ENCODE measurements around the gene PEX26. TPM values are rescaled to one million over a fixed set of nuclear protein-coding genes. Genes with fewer than 3 reads are reported as not detected.
A peak's percentile ranks its signal among the peaks of the same experiment; 100 is the strongest.

PEX26 gene
- polyA plus RNA-seq, 1 donor (not counting 4 experiments of a cell fraction or from before 2014, with no cell fraction given): 23.0 TPM

DNA sequence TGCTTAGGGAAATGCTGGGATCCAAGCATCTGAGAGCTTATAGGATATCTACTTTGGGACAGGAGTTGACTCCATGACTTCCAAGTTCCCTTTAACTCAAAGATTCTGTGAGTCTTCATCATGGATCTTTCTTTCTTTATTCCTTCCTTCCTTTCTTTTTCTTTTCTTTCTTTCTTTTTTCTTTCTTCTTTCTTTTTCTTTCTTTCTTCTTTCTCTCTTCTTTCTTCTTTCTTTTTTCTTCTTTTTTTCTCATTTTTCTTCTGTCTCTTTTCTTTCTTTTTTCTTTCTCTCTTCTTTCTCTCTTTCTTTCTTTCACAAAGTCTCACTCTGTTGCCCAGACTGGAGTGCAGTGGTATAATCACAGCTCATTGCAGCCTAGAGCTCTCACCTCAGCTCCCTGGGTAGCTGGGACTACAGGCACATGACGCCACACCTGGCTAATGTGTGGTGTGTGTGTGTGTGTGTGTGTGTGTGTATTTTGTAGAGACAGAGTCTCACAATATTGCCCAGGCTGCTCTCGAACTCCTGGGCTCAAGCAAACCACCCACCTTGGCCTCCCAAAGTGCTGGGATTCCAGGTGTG, 48.0 kb upstream of the PEX26 start:
- Histone ChIP-seq H3K4me2 (ENCODE audit: control insufficient read depth, extremely low read depth, insufficient read depth, low read depth, low read length) (no peak overlapping the region), H4K20me1 (ENCODE audit: control insufficient read depth, extremely low read depth, insufficient read depth, low read length) (no peaks in the 10 kb centered on the region), H3K9me1 (ENCODE audit: control insufficient read depth, extremely low read depth, insufficient read depth, low read length) (no peaks in the 10 kb centered on the region), H3K9me3 (ENCODE audit: control insufficient read depth, low read depth, low read length) (no peaks in the 10 kb centered on the region), H3K4me3 (ENCODE audit: control insufficient read depth in 2 of 3, extremely low read depth in 1 of 3, insufficient read depth in 2 of 3, low read depth in 1 of 3, low read length in 3 of 3) (no peak overlapping the region), H3K27ac (ENCODE audit: control insufficient read depth, insufficient read depth, low read length) (no peak overlapping the region), H3K79me2 (ENCODE audit: control insufficient read depth, insufficient read depth, low read length) (no peaks in the 10 kb centered on the region), H3K27me3 (ENCODE audit: control insufficient read depth, extremely low read depth, insufficient read depth, low read length) (no peaks in the 10 kb centered on the region), H3K9ac (ENCODE audit: control insufficient read depth, extremely low read depth, insufficient read depth, low read length) (no peak overlapping the region), H2AFZ (ENCODE audit: control insufficient read depth, low read length) (no peak overlapping the region), H3K4me1 (ENCODE audit: control insufficient read depth, extremely low read depth, insufficient read depth, low read length) (peaks cover 47% of the 10 kb centered on the region), H3K36me3 (ENCODE audit: control insufficient read depth in 2 of 2, extremely low read depth in 1 of 2, insufficient read depth in 2 of 2, low read length in 2 of 2) (no peaks in the 10 kb centered on the region)
- TF ChIP-seq EZH2 (IDR thresholded peaks at IDR 0.05; ENCODE audit: low read length): no peak
- TF ChIP-seq, protein P1, sequence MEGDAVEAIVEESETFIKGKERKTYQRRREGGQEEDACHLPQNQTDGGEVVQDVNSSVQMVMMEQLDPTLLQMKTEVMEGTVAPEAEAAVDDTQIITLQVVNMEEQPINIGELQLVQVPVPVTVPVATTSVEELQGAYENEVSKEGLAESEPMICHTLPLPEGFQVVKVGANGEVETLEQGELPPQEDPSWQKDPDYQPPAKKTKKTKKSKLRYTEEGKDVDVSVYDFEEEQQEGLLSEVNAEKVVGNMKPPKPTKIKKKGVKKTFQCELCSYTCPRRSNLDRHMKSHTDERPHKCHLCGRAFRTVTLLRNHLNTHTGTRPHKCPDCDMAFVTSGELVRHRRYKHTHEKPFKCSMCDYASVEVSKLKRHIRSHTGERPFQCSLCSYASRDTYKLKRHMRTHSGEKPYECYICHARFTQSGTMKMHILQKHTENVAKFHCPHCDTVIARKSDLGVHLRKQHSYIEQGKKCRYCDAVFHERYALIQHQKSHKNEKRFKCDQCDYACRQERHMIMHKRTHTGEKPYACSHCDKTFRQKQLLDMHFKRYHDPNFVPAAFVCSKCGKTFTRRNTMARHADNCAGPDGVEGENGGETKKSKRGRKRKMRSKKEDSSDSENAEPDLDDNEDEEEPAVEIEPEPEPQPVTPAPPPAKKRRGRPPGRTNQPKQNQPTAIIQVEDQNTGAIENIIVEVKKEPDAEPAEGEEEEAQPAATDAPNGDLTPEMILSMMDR (optimal IDR thresholded peaks at IDR 0.05 in 1 of 3, IDR thresholded peaks at IDR 0.05 in 1 of 3, conservative IDR thresholded peaks at IDR 0.05 in 1 of 3; ENCODE audit: extremely low read depth in 1 of 3, insufficient read depth in 2 of 3, low read length in 3 of 3): no peak
- DNase-seq (ENCODE audit: low read depth, low spot score): no peak
- dilution Hi-C loops (cut with MboI; ENCODE audit: extremely low pct_ligation_motif_present, low sequenced_read_pairs): no loop called here
- no peak for FAIRE-seq

DNA sequence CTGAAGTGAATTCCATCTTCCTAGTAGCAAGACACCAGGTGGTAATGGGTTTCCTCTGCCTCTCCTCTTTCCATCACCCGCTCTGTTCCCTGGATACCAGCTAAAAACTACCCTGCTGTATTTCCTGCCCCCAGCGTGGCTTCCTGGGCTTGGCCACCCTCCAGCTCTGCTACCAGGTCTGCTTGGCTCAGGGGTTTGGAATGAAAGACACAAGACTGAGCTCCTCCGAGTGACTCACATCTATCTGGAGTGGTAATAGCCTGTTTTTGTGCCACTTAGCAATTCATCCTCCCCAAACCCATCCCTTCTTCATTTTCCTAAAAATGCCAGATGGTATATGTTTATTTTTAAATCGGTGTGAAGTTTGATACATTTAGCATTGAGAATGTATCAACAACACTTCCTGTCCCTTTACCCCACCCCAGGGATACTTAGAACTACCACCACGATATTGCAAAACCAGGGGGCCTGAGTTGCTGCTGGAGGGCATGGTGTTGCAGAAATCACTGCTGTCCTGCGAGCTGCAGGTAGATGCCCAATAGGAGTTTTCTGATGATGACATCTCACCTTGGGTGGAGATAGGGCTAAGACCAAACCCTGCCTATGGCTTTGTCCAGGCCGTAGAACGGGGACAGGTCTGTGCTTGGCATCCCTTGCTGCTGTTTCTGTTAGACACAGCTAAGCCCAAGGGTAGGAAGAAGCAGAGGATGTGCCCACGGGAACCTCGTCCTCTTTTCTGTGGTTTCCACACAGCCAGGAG, 45.9 kb upstream of the PEX26 start:
- TF ChIP-seq, protein P1 (optimal IDR thresholded peaks at IDR 0.05 in 1 of 3, IDR thresholded peaks at IDR 0.05 in 1 of 3, conservative IDR thresholded peaks at IDR 0.05 in 1 of 3; ENCODE audit: extremely low read depth in 1 of 3, insufficient read depth in 2 of 3, low read length in 3 of 3): no peak
- TF ChIP-seq EZH2 (IDR thresholded peaks at IDR 0.05; ENCODE audit: low read length): no peak
- Histone ChIP-seq H3K27ac (ENCODE audit: control insufficient read depth, insufficient read depth, low read length) (peak overlapping the region; percentile 99), H3K36me3 (ENCODE audit: control insufficient read depth in 2 of 2, extremely low read depth in 1 of 2, insufficient read depth in 2 of 2, low read length in 2 of 2) (no peaks in the 10 kb centered on the region), H3K9me3 (ENCODE audit: control insufficient read depth, low read depth, low read length) (no peaks in the 10 kb centered on the region), H3K27me3 (ENCODE audit: control insufficient read depth, extremely low read depth, insufficient read depth, low read length) (no peaks in the 10 kb centered on the region), H3K4me3 (ENCODE audit: control insufficient read depth in 2 of 3, extremely low read depth in 1 of 3, insufficient read depth in 2 of 3, low read depth in 1 of 3, low read length in 3 of 3) (peak overlapping the region in 2 of 3 experiments; percentile 51 to 66), H3K4me1 (ENCODE audit: control insufficient read depth, extremely low read depth, insufficient read depth, low read length) (peaks cover 51% of the 10 kb centered on the region), H3K4me2 (ENCODE audit: control insufficient read depth, extremely low read depth, insufficient read depth, low read depth, low read length) (peak overlapping the region; percentile 95), H2AFZ (ENCODE audit: control insufficient read depth, low read length) (peak overlapping the region; percentile 37), H3K9ac (ENCODE audit: control insufficient read depth, extremely low read depth, insufficient read depth, low read length) (peak overlapping the region; percentile 84), H3K9me1 (ENCODE audit: control insufficient read depth, extremely low read depth, insufficient read depth, low read length) (no peaks in the 10 kb centered on the region), H3K79me2 (ENCODE audit: control insufficient read depth, insufficient read depth, low read length) (no peaks in the 10 kb centered on the region), H4K20me1 (ENCODE audit: control insufficient read depth, extremely low read depth, insufficient read depth, low read length) (no peaks in the 10 kb centered on the region)
- DNase-seq (ENCODE audit: low read depth, low spot score): peak; percentile 92
- dilution Hi-C loops (cut with MboI; ENCODE audit: extremely low pct_ligation_motif_present, low sequenced_read_pairs): no loop called here
- FAIRE-seq: peak; percentile 100

Data from keratinocyte (primary cell).